Activated B cell treated with CpG ODN at 0.5 μM for 24 hours (primary cell): Measurements from ENCODE around the gene BSN. TPM values are rescaled to one million over a fixed set of nuclear protein-coding genes. Genes with fewer than 3 reads are reported as not detected.

Experiments used
- ATAC-seq: fragments of 200-7000 bp; cut with Tn5 transposase; one replicate; pipeline ENCODE4 v1.10.0; 2021; ENCODE audit warnings: low read depth, mild to moderate bottlenecking, moderate library complexity
- CTCF ChIA-PET: fragments of 350-600 bp; sonication (Branson Sonifier 250); formaldehyde crosslinking; loops from one replicate; lab custom pipeline; 2021; ENCODE audit warnings: antibody characterized with exemption; lab: Charles Lee
- POLR2A ChIA-PET: fragments of 350-600 bp; sonication (Branson Sonifier 250); formaldehyde crosslinking; loops from one replicate; lab custom pipeline; 2021; ENCODE audit warnings: antibody characterized with exemption; lab: Charles Lee
- DNase-seq: peaks from one replicate; pipeline ENCODE4 v3.0.0; 2022
- H3K27ac Mint-ChIP-seq: one replicate; pipeline ENCODE4 v1.8.0; 2020; ENCODE audit warnings: mixed read lengths
- H3K27me3 Mint-ChIP-seq: one replicate; pipeline ENCODE4 v1.8.0; 2021; ENCODE audit warnings: mixed read lengths
- H3K36me3 Mint-ChIP-seq: one replicate; pipeline ENCODE4 v1.8.0; 2021; ENCODE audit warnings: low read depth, mixed read lengths
- H3K4me1 Mint-ChIP-seq: one replicate; pipeline ENCODE4 v1.8.0; 2021; ENCODE audit warnings: mixed read lengths
- H3K4me3 Mint-ChIP-seq: one replicate; pipeline ENCODE4 v1.8.0; 2020; ENCODE audit warnings: mild to moderate bottlenecking, mixed read lengths
- H3K9me3 Mint-ChIP-seq: one replicate; pipeline ENCODE4 v1.8.0; 2020; ENCODE audit warnings: mixed read lengths
- CTCF ChIP-seq: fragments of 200-600 bp; IDR thresholded peaks from one replicate; pipeline ENCODE4 v1.8.0; 2022; ENCODE audit warnings: antibody characterized with exemption, mild to moderate bottlenecking
- intact Hi-C: fragments of 100-400 bp; cut with micrococcal nuclease; formaldehyde crosslinking; loops from one replicate; pipeline ENCODE4 v1.15.1; 2024
- total RNA-seq: library from RNA; stranded (reverse); gene quantifications from 2 replicates; pipeline ENCODE4 v1.2.3, GENCODE V29; 2022

Gene BSN
- total RNA-seq, 1 donor from 2014 or later: 0.69 TPM

GRCh38 chr3:49553324-49553691 is 969 bp upstream of the BSN start:
- H3K4me1 Mint-ChIP-seq: peaks cover 12% of the 10 kb centered on the region
- ATAC-seq: no peak
- CTCF ChIA-PET: interaction anchor here (4.3 kb wide), 1 partner anchor 13 kb away, joined by 21 read pairs; no protein-coding TSS in a partner anchor
- H3K36me3 Mint-ChIP-seq: no peaks in the 10 kb centered on the region
- no peaks in the 10 kb centered on the region for H3K9me3 Mint-ChIP-seq
- TF ChIP-seq CTCF: no peak
- DNase-seq: no peak
- peak overlapping the region; percentile 80 for H3K4me3 Mint-ChIP-seq
- intact Hi-C loops: no loop called here
- peaks cover 43% of the 10 kb centered on the region for H3K27me3 Mint-ChIP-seq
- POLR2A ChIA-PET: no interaction called here
- no peak overlapping the region for H3K27ac Mint-ChIP-seq

- H3K4me3 Mint-ChIP-seq: peak overlapping the region; percentile 61
- H3K36me3 Mint-ChIP-seq: no peaks in the 10 kb centered on the region
- H3K27ac Mint-ChIP-seq: no peak overlapping the region
- ChIA-PET CTCF (interaction anchor here (4.3 kb wide), 1 partner anchor 15 kb away, joined by 21 read pairs; no protein-coding TSS in a partner anchor), POLR2A (interaction anchor here (1.0 to 1.3 kb wide), 3 partner anchors 15 to 314 kb away, joined by 3 to 7 read pairs (median 3); no protein-coding TSS in a partner anchor)
- DNase-seq (peak; percentile 73), ATAC-seq (peak; percentile 80)
- peaks cover 48% of the 10 kb centered on the region for H3K27me3 Mint-ChIP-seq
- no peaks in the 10 kb centered on the region for H3K9me3 Mint-ChIP-seq
- intact Hi-C loops: loop anchor here (1.0 kb wide), 1 partner anchor 14 kb away; no protein-coding TSS in a partner anchor
- peaks cover 12% of the 10 kb centered on the region for H3K4me1 Mint-ChIP-seq
- no peak for TF ChIP-seq CTCF
Measured at GRCh38 chr3:49554633-49555265, 472 bp downstream of the BSN start.

- ATAC-seq: no peak
- TF ChIP-seq CTCF: no peak
- Mint-ChIP-seq H3K27ac (no peak overlapping the region), H3K4me1 (peaks cover 12% of the 10 kb centered on the region), H3K4me3 (no peak overlapping the region), H3K27me3 (peaks cover 49% of the 10 kb centered on the region), H3K9me3 (no peaks in the 10 kb centered on the region), H3K36me3 (no peaks in the 10 kb centered on the region)
- intact Hi-C loops: no loop called here
- no peak for DNase-seq
- POLR2A ChIA-PET: no interaction called here
- CTCF ChIA-PET: interaction anchor here (1.6 to 4.3 kb wide), 2 partner anchors 17 kb away, joined by 4 to 21 read pairs; no protein-coding TSS in a partner anchor
Measured at GRCh38 chr3:49556500-49557275, 2.4 kb downstream of the BSN start.

GRCh38 chr3:49563040-49563578 is 8.8 kb downstream of the BSN start:
- intact Hi-C loops: no loop called here
- ChIA-PET POLR2A (no interaction called here), CTCF (no interaction called here)
- no peak overlapping the region for H3K27ac Mint-ChIP-seq
- no peaks in the 10 kb centered on the region for H3K4me1 Mint-ChIP-seq
- DNase-seq (no peak), ATAC-seq (no peak)
- no peak for TF ChIP-seq CTCF
- H3K27me3 Mint-ChIP-seq: peaks cover 23% of the 10 kb centered on the region
- H3K9me3 Mint-ChIP-seq: no peaks in the 10 kb centered on the region
- no peak overlapping the region for H3K4me3 Mint-ChIP-seq
- H3K36me3 Mint-ChIP-seq: no peaks in the 10 kb centered on the region

GRCh38 chr3:49563766-49564165 is 9.5 kb downstream of the BSN start:
- Mint-ChIP-seq H3K4me1 (no peaks in the 10 kb centered on the region), H3K4me3 (no peak overlapping the region), H3K36me3 (no peaks in the 10 kb centered on the region), H3K27ac (no peak overlapping the region), H3K27me3 (peaks cover 20% of the 10 kb centered on the region), H3K9me3 (no peaks in the 10 kb centered on the region)
- ChIA-PET POLR2A (no interaction called here), CTCF (interaction anchor here (1.5 kb wide), 1 partner anchor 24 kb away, joined by 3 read pairs; no protein-coding TSS in a partner anchor)
- intact Hi-C loops: no loop called here
- no peak for TF ChIP-seq CTCF
- DNase-seq (no peak), ATAC-seq (no peak)
